B cell (primary cell): Measurements from ENCODE around the gene MYOCD. TPM values are rescaled to one million over a fixed set of nuclear protein-coding genes. Genes with fewer than 3 reads are reported as not detected.

Source experiments
- ATAC-seq: fragments of 200-7000 bp; cut with Tn5 transposase; one replicate; pipeline ENCODE4 v1.10.0; 2021; ENCODE audit warnings: low read depth, mild to moderate bottlenecking, moderate number of reproducible peaks, moderate library complexity
- CTCF ChIA-PET: fragments of 350-600 bp; sonication (Branson Sonifier 250); formaldehyde crosslinking; loops from one replicate; lab custom pipeline; 2021; ENCODE audit warnings: antibody characterized with exemption, inconsistent platforms; lab: Charles Lee
- POLR2A ChIA-PET: fragments of 350-600 bp; sonication (Branson Sonifier 250); formaldehyde crosslinking; loops from one replicate; lab custom pipeline; 2021; ENCODE audit warnings: antibody characterized with exemption; lab: Charles Lee
- DNase-seq: peaks from one replicate; pipeline ENCODE4 v3.0.0; 2013
- H2AFZ ChIP-seq: 2 replicates; pipeline ENCODE4 v1.6.1; 2012; ENCODE audit warnings: mild to moderate bottlenecking, low read depth, low read length; ENCODE audit not compliant: insufficient read depth, poor library complexity, severe bottlenecking
- H3K27ac ChIP-seq, 2 donors: 1 replicate in 1 of 2; 2 replicates in 1 of 2; pipeline ENCODE4 v1.5.1; 2012 to 2013; ENCODE audit warnings: low read length in 2 of 2, mild to moderate bottlenecking in 2 of 2, moderate library complexity in 1 of 2
- H3K27me3 ChIP-seq, 4 experiments: fragments of 200-600 bp in 1 of 4; sonication (generic) in 1 of 4; replicated peaks in 1 of 4; 1 replicate in 2 of 4; 2 replicates in 2 of 4; pipeline versions ENCODE4 v1.6.1 to v1.7.0; 2013 to 2016; ENCODE audit warnings: low read length in 3 of 4, mild to moderate bottlenecking in 2 of 4, mixed read lengths in 1 of 4, moderate library complexity in 1 of 4; ENCODE audit not compliant: insufficient read depth in 4 of 4, control insufficient read depth in 3 of 4; ENCODE audit errors: control extremely low read depth in 1 of 4
- H3K36me3 ChIP-seq, 2 experiments: replicated peaks in 1 of 2; 1 replicate in 1 of 2; 2 replicates in 1 of 2; pipeline versions ENCODE4 v1.6.1 to v1.7.1; 2013; ENCODE audit warnings: low read length in 1 of 2; ENCODE audit not compliant: insufficient read depth in 2 of 2, control insufficient read depth in 1 of 2; ENCODE audit errors: control extremely low read depth in 1 of 2, extremely low read depth in 1 of 2
- H3K4me1 ChIP-seq, 2 donors: fragments of 200-600 bp in 1 of 2; sonication (generic) in 1 of 2; 1 replicate in 1 of 2; 2 replicates in 1 of 2; pipeline versions ENCODE4 v1.5.1 to v1.6.1; 2013 to 2017; ENCODE audit warnings: low read length in 2 of 2; ENCODE audit not compliant: control insufficient read depth in 2 of 2, insufficient read depth in 2 of 2
- H3K4me2 ChIP-seq: replicated peaks from 2 replicates; pipeline ENCODE3; 2012; ENCODE audit warnings: mild to moderate bottlenecking, low read depth, low read length; ENCODE audit not compliant: poor library complexity, severe bottlenecking
- H3K4me3 ChIP-seq, 5 experiments: fragments of 200-600 bp in 1 of 5; sonication (generic) in 1 of 5; 1 replicate in 3 of 5; 2 replicates in 2 of 5; pipeline versions ENCODE4 v1.5.1 to v1.7.0; 2011 to 2016; ENCODE audit warnings: low read length in 4 of 5, mild to moderate bottlenecking in 4 of 5, low read depth in 2 of 5, control low read depth in 1 of 5, moderate library complexity in 1 of 5; ENCODE audit not compliant: insufficient read depth in 1 of 5; ENCODE audit errors: control extremely low read depth in 1 of 5, extremely low read depth in 1 of 5
- H3K79me2 ChIP-seq: fragments of 200-600 bp; sonication (generic); one replicate; pipeline ENCODE4 v1.6.0; 2016; ENCODE audit warnings: low read length; ENCODE audit not compliant: control insufficient read depth, insufficient read depth
- H3K9ac ChIP-seq: fragments of 200-600 bp; sonication (generic); 2 replicates; pipeline ENCODE4 v1.6.1; 2017; ENCODE audit warnings: mild to moderate bottlenecking, low read length, moderate library complexity
- H3K9me3 ChIP-seq, 3 donors: one replicate each; pipeline versions ENCODE4 v1.6.1 to v1.7.1; 2013; ENCODE audit warnings: low read length in 2 of 3; ENCODE audit not compliant: control insufficient read depth in 2 of 3, insufficient read depth in 1 of 3; ENCODE audit errors: control extremely low read depth in 1 of 3
- H4K20me1 ChIP-seq: 2 replicates; pipeline ENCODE4 v1.6.0; 2012; ENCODE audit warnings: mild to moderate bottlenecking, low read length; ENCODE audit not compliant: insufficient read depth, control insufficient read depth, poor library complexity, severe bottlenecking
- H3K27ac Mint-ChIP-seq: one replicate; pipeline ENCODE4 v1.8.0; 2021; ENCODE audit warnings: mixed read lengths
- H3K27me3 Mint-ChIP-seq: one replicate; pipeline ENCODE4 v1.8.0; 2021; ENCODE audit warnings: mixed read lengths
- H3K4me1 Mint-ChIP-seq: one replicate; pipeline ENCODE4 v1.8.0; 2021; ENCODE audit warnings: mixed read lengths
- H3K4me3 Mint-ChIP-seq: one replicate; pipeline ENCODE4 v1.8.0; 2021; ENCODE audit warnings: mixed read lengths
- H3K9me3 Mint-ChIP-seq: one replicate; pipeline ENCODE4 v1.8.0; 2022; ENCODE audit warnings: mixed read lengths; ENCODE audit not compliant: insufficient read depth
- EZH2 ChIP-seq: IDR thresholded peaks from 2 replicates; pipeline ENCODE4 v1.6.1; 2012; ENCODE audit warnings: borderline replicate concordance, low read depth, mild to moderate bottlenecking, moderate library complexity, low read length; ENCODE audit not compliant: insufficient read depth, poor library complexity, severe bottlenecking
- WGBS: methylation state at CpG from one replicate; pipeline ENCODE4 v1.1.5; 2013; ENCODE audit warnings: missing lambda C conversion rate; ENCODE audit not compliant: insufficient coverage; 5-methylcytosine and 5-hydroxymethylcytosine counted together
- intact Hi-C: fragments of 100-400 bp; cut with micrococcal nuclease; formaldehyde crosslinking; loops from one replicate; pipeline ENCODE4 v1.10.0; 2022
- polyA plus RNA-seq: library from polyadenylated mRNA; depleted of rRNA; stranded (reverse); fragments of >200 nt; gene quantifications from 2 replicates; pipeline ENCODE4 v1.2.3, GENCODE V29; 2012
- total RNA-seq, 2 donors: library from RNA; stranded (reverse); fragments of 120-200 nt in 1 of 2; gene quantifications; 1 replicate in 1 of 2; 2 replicates in 1 of 2; pipeline versions ENCODE4 v1.2.3 to v1.2.4, GENCODE V29; 2013 to 2022
- TF ChIP-seq, protein P1 (sequence below): fragments of 200-600 bp; IDR thresholded peaks from one replicate; pipeline ENCODE4 v1.8.0; 2022; ENCODE audit warnings: antibody characterized with exemption, mild to moderate bottlenecking

The MYOCD gene
- total and polyA plus RNA-seq, 2 donors (not counting 1 experiment from before 2014, with no cell fraction given): 0.32 TPM; not detected in 1

DNA sequence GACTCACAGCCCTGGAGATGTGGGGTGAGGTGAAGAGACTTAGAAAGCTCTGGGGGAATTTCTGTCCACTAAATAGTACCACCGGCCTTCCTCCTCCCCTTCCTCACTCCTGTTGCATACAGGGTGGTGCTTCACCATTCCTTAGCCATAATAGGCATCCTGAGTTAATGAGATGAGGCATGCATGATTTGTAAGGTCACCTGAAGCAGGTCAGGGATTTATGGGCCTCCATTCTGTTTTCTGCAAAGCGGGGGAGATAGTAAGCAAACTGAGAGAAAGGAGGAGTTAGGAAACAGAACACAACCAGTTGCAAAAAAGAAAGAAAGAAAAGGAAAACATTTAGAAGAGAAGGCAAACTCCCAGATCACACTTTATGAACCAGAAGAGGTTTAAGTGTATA, 9.3 kb upstream of the MYOCD start:
- no peak for ATAC-seq

DNA sequence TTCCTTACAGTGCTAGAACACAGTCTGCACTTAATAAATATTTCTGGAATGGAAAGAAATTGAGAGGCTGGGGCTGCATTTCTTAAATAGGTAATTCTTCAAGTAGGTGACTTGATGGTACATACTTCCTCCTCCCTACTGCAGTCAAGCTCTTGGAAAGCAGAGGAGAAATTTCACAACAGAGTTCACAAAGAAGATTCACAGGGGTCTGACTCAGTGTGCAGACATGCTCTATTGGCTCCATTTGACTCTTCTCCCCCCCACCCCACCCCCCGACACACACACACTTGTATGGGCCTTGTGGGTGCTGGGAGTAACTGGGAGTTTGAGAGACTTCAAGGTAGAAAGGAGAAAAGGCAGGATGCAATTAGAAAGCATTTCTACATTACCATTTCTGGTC, 6.2 kb upstream of the MYOCD start:
- Histone ChIP-seq H3K36me3 (no peaks in the 10 kb centered on the region), H3K9ac (no peak overlapping the region), H4K20me1 (no peaks in the 10 kb centered on the region), H3K9me3 (peaks cover 0 to 2% (median 0%) of the 10 kb centered on the region in 3 donors), H3K4me2 (no peak overlapping the region), H3K4me3 (no peak overlapping the region), H3K79me2 (no peaks in the 10 kb centered on the region), H3K4me1 (no peaks in the 10 kb centered on the region), H3K27ac (no peak overlapping the region), H2AFZ (no peak overlapping the region), H3K27me3 (peaks cover 0 to 8% (median 4%) of the 10 kb centered on the region in 4 experiments)
- ATAC-seq (no peak), DNase-seq (no peak)
- no CpG with 5 or more reads among the region's 1 CpG for WGBS
- ChIA-PET CTCF (no interaction called here), POLR2A (no interaction called here)
- Mint-ChIP-seq H3K27ac (no peak overlapping the region), H3K27me3 (peaks cover 21% of the 10 kb centered on the region), H3K4me3 (no peak overlapping the region), H3K4me1 (no peaks in the 10 kb centered on the region), H3K9me3 (no peaks in the 10 kb centered on the region)
- intact Hi-C loops: no loop called here
- TF ChIP-seq, protein P1, sequence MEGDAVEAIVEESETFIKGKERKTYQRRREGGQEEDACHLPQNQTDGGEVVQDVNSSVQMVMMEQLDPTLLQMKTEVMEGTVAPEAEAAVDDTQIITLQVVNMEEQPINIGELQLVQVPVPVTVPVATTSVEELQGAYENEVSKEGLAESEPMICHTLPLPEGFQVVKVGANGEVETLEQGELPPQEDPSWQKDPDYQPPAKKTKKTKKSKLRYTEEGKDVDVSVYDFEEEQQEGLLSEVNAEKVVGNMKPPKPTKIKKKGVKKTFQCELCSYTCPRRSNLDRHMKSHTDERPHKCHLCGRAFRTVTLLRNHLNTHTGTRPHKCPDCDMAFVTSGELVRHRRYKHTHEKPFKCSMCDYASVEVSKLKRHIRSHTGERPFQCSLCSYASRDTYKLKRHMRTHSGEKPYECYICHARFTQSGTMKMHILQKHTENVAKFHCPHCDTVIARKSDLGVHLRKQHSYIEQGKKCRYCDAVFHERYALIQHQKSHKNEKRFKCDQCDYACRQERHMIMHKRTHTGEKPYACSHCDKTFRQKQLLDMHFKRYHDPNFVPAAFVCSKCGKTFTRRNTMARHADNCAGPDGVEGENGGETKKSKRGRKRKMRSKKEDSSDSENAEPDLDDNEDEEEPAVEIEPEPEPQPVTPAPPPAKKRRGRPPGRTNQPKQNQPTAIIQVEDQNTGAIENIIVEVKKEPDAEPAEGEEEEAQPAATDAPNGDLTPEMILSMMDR: no peak
- no peak for TF ChIP-seq EZH2

More for the DNA sequence above, 9.3 kb upstream of the MYOCD start:
- H2AFZ ChIP-seq: no peak overlapping the region
- DNase-seq: no peak
- Mint-ChIP-seq H3K4me1 (no peaks in the 10 kb centered on the region), H3K27me3 (peaks cover under 1% of the 10 kb centered on the region), H3K4me3 (no peak overlapping the region), H3K27ac (no peak overlapping the region), H3K9me3 (no peaks in the 10 kb centered on the region)
- H3K4me1 ChIP-seq: no peaks in the 10 kb centered on the region
- no peaks in the 10 kb centered on the region for H3K27me3 ChIP-seq
- H3K27ac ChIP-seq: no peak overlapping the region
- H3K9me3 ChIP-seq: no peaks in the 10 kb centered on the region
- POLR2A ChIA-PET: no interaction called here
- CTCF ChIA-PET: interaction anchor here (1.1 kb wide), 1 partner anchor 9 kb away, joined by 4 read pairs; the partner anchor contains the start of gene MYOCD
- H4K20me1 ChIP-seq: no peaks in the 10 kb centered on the region
- H3K4me2 ChIP-seq: no peak overlapping the region
- intact Hi-C loops: no loop called here
- H3K79me2 ChIP-seq: no peaks in the 10 kb centered on the region
- WGBS: 100% methylated on average over 1 of the region's 2 CpGs
- no peak overlapping the region for H3K9ac ChIP-seq
- H3K4me3 ChIP-seq: no peak overlapping the region
- no peaks in the 10 kb centered on the region for H3K36me3 ChIP-seq
- TF ChIP-seq, protein P1: no peak
- no peak for TF ChIP-seq EZH2
